Upper lobe of left lung (tissue), 4 donors: ENCODE measurements around the gene SELENOH.

Source experiments
- EP300 ChIP-seq, 4 donors: sonication (generic); formaldehyde crosslinking; IDR thresholded peaks; one replicate each; pipeline ENCODE4 v1.5.1; 2017; ENCODE audit warnings: antibody characterized with exemption in 4 of 4, control low read depth in 2 of 4
- POLR2A ChIP-seq, 4 donors: fragments of 450-650 bp; IDR thresholded peaks; one replicate each; pipeline ENCODE4 v1.5.1; 2016 to 2017; ENCODE audit warnings: antibody characterized with exemption in 4 of 4, mild to moderate bottlenecking in 2 of 4
- POLR2AphosphoS5 ChIP-seq, 2 donors: sonication (generic); formaldehyde crosslinking; IDR thresholded peaks; one replicate each; pipeline ENCODE4 v1.5.1; 2017; ENCODE audit warnings: antibody characterized with exemption in 2 of 2
- TF ChIP-seq, protein P1 (sequence below), 6 experiments: fragments of 450-650 bp in 4 of 6; fragments of 200-600 bp in 2 of 6; sonication (generic) in 2 of 6; IDR thresholded peaks; one replicate each; pipeline ENCODE4 v1.5.1; 2016 to 2019; ENCODE audit warnings: antibody characterized with exemption in 6 of 6

DNA sequence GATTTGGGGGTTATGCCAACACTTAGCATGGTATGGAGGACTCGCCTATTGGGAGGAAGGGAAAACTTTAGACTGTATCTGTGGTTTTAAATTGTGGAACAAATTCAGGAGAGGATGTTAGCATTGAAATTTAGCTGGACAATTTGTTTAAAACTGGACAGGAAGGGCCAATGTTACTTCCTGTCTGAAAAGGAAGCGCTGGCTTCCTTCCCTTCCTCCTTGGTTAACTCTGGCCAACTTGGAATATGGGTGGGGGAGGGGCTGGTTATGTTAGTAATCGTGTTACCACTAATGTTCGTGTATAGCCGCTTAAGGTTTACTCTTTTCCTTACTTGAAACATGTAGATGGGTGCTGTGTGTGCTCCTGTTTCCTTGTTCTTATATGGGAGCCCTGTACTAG, 34.2 kb downstream of the SELENOH start:
- TF ChIP-seq EP300 (IDR thresholded peaks at IDR 0.05), result peak in 1 of 4 donors; percentile 43
- TF ChIP-seq, protein P1, sequence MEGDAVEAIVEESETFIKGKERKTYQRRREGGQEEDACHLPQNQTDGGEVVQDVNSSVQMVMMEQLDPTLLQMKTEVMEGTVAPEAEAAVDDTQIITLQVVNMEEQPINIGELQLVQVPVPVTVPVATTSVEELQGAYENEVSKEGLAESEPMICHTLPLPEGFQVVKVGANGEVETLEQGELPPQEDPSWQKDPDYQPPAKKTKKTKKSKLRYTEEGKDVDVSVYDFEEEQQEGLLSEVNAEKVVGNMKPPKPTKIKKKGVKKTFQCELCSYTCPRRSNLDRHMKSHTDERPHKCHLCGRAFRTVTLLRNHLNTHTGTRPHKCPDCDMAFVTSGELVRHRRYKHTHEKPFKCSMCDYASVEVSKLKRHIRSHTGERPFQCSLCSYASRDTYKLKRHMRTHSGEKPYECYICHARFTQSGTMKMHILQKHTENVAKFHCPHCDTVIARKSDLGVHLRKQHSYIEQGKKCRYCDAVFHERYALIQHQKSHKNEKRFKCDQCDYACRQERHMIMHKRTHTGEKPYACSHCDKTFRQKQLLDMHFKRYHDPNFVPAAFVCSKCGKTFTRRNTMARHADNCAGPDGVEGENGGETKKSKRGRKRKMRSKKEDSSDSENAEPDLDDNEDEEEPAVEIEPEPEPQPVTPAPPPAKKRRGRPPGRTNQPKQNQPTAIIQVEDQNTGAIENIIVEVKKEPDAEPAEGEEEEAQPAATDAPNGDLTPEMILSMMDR (IDR thresholded peaks at IDR 0.05), result no peak
- TF ChIP-seq POLR2A (IDR thresholded peaks at IDR 0.05), result no peak
- TF ChIP-seq POLR2AphosphoS5 (IDR thresholded peaks at IDR 0.05), result peak; percentile 19 to 47
